NK-92 (cell line): ENCODE results near the gene APOO.

Source experiments
- DNase-seq: peaks from one replicate; lab custom pipeline; 2025; ENCODE audit not compliant: unreplicated experiment; lab: John Stamatoyannopoulos, UW

APOO gene

GRCh38 chrX:23788521-23788920 lies 119.2 kb downstream of the APOO start:
- no peak for DNase-seq

GRCh38 chrX:23787745-23788118 lies 120.0 kb downstream of the APOO start:
- DNase-seq = no peak

GRCh38 chrX:23786268-23786815 lies 121.4 kb downstream of the APOO start:
- DNase-seq = no peak

GRCh38 chrX:23785580-23785979 lies 122.2 kb downstream of the APOO start:
- no peak for DNase-seq

GRCh38 chrX:23784470-23785331 lies 123.0 kb downstream of the APOO start:
- no peak for DNase-seq

GRCh38 chrX:23783589-23784469 lies 123.9 kb downstream of the APOO start:
- no peak for DNase-seq
